Fibroblast of pulmonary artery (primary cell): ENCODE measurements around the gene MACROD2.

ENCODE experiments used
- DNase-seq: peaks from one replicate; pipeline ENCODE4 v3.0.0-alpha.2; 2010; ENCODE audit warnings: low read depth
- H3K4me3 ChIP-seq: replicated peaks from 2 replicates; pipeline ENCODE4 v1.5.1; 2011; ENCODE audit warnings: low read depth, mild to moderate bottlenecking, control low read depth, low read length, moderate library complexity
- CTCF ChIP-seq: IDR thresholded peaks from 2 replicates; pipeline ENCODE4 v1.5.1; 2011; ENCODE audit warnings: mild to moderate bottlenecking, control low read depth, low read length, inconsistent platforms; ENCODE audit errors: missing control alignments

Gene MACROD2

GRCh38 chr20:14902432-14903089 lies 907.2 kb downstream of the MACROD2 start:
- no peak for DNase-seq
- no peak for TF ChIP-seq CTCF
- H3K4me3 ChIP-seq, result no peak overlapping the region

- no peak overlapping the region for H3K4me3 ChIP-seq
- DNase-seq, result no peak
- TF ChIP-seq CTCF, result no peak
These were observed 911.7 kb downstream of the MACROD2 start for GRCh38 chr20:14906908-14907434.

- H3K4me3 ChIP-seq, result no peak overlapping the region
- no peak for DNase-seq
- no peak for TF ChIP-seq CTCF
These were observed 914.8 kb downstream of the MACROD2 start for GRCh38 chr20:14910126-14910525.

GRCh38 chr20:14913896-14914620 lies 918.7 kb downstream of the MACROD2 start:
- no peak for TF ChIP-seq CTCF
- no peak for DNase-seq
- no peak overlapping the region for H3K4me3 ChIP-seq

- no peak for DNase-seq
- no peak for TF ChIP-seq CTCF
- H3K4me3 ChIP-seq, result no peak overlapping the region
These were observed 919.3 kb downstream of the MACROD2 start for GRCh38 chr20:14914633-14915032.

GRCh38 chr20:14915356-14915755 lies 920.0 kb downstream of the MACROD2 start:
- DNase-seq, result no peak

More at GRCh38 chr20:14915356-14915755, 920.0 kb downstream of the MACROD2 start:
- H3K4me3 ChIP-seq, result no peak overlapping the region
- no peak for TF ChIP-seq CTCF
